ENCODE results near the gene CCDC92.
"Not testable (repeated sequence)": the region's sequence is repeated elsewhere in the genome, so short reads cannot be mapped to it uniquely, and the experiment has no call there.

CCDC92 gene

DNA sequence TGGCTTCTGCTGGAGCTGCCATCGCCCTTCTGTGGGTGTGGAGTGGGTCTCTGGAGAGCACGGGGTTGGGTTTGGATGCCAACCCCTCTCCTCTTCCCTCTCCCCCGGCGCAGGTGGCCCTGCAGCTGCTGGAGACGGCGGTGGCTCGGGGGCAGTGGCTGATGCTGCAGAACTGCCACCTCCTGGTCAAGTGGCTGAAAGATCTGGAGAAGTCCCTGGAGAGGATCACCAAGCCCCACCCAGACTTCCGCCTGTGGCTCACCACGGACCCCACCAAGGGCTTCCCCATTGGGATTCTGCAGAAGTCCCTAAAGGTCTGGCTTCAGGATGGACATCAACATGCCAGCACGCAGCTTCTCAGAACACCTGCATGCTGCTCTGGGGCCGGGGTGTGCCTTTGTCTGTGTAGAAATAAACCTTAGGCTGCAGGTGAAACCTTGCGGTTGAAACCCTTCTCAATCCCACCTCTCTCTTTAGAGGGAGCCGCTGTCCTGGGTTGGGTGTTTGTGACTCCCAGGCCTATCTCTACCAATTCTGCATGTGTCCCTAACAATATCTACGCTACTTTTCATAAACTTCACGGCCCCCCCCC is 44.3 kb downstream of the CCDC92 start:
- H3K36me3 ChIP-seq (ENCODE audit: insufficient read depth, low read length) = no peaks in the 10 kb centered on the region
- peaks cover 26% of the 10 kb centered on the region for H3K27me3 ChIP-seq (ENCODE audit: control insufficient read depth, insufficient read depth, low read length)
- H3K9ac ChIP-seq (ENCODE audit: low read depth, low read length) = no peak overlapping the region
- no peaks in the 10 kb centered on the region for H3K9me3 ChIP-seq (replicated peaks; ENCODE audit: low read length)
- H3K4me3 ChIP-seq (ENCODE audit: low read length) = no peak overlapping the region
- H3K4me2 ChIP-seq (ENCODE audit: low read length) = no peak overlapping the region
- H3K4me1 ChIP-seq (ENCODE audit: control insufficient read depth, insufficient read depth, low read length) = no peaks in the 10 kb centered on the region

DNA sequence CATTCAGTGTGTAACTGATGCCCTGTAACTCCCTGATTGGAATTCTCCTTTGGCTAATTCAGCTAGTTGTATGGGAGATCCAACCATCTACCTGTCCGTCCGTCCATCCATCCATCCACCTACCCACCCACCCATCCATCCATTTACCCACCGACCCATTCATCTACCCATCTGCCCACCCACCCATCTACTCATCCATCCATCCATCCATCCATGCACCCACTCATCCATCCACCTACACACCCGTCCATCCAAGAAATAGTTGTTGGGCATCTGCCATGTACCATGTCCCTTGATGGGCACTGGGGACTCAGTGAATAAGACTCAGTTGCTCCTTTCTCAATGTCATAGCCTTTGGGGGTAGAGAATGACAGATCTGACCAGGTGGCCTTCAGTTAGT is 48.1 kb downstream of the CCDC92 start:
- H3K9ac ChIP-seq (ENCODE audit: low read depth, low read length) = no peak overlapping the region
- no peak overlapping the region for H3K4me3 ChIP-seq (ENCODE audit: low read length)

DNA sequence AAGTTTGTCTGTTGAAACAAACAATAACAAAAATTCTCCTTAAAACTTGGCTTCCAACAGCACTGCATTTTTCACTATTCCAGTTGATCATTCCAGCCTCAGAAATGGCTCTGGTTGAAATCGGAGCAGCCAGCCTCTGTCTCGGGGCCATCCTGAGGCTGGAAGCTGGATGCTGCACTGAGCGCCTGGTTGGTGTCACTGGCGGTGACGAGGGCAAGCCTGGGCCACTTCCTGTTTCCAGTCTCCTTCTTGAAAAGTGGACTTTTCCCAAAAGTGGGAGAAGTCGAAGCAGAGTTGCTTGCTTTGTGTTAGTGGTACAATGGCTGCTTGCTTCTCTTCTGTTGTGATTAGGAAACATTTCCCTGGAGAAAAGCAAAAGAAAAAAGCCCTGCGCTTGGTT is 48.7 kb downstream of the CCDC92 start:
- Histone ChIP-seq H3K36me3 (ENCODE audit: insufficient read depth, low read length) (no peaks in the 10 kb centered on the region), H3K9me3 (replicated peaks; ENCODE audit: low read length) (no peaks in the 10 kb centered on the region), H3K4me1 (ENCODE audit: control insufficient read depth, insufficient read depth, low read length) (no peaks in the 10 kb centered on the region), H3K27me3 (ENCODE audit: control insufficient read depth, insufficient read depth, low read length) (peaks cover 43% of the 10 kb centered on the region), H3K9ac (ENCODE audit: low read depth, low read length) (no peak overlapping the region), H3K4me2 (ENCODE audit: low read length) (no peak overlapping the region), H3K4me3 (ENCODE audit: low read length) (no peak overlapping the region)

More for the DNA sequence above, 48.1 kb downstream of the CCDC92 start:
- H3K9me3 ChIP-seq (replicated peaks; ENCODE audit: low read length) = no peaks in the 10 kb centered on the region
- no peaks in the 10 kb centered on the region for H3K4me1 ChIP-seq (ENCODE audit: control insufficient read depth, insufficient read depth, low read length)
- H3K4me2 ChIP-seq (ENCODE audit: low read length) = no peak overlapping the region
- no peaks in the 10 kb centered on the region for H3K36me3 ChIP-seq (ENCODE audit: insufficient read depth, low read length)
- peaks cover 46% of the 10 kb centered on the region for H3K27me3 ChIP-seq (ENCODE audit: control insufficient read depth, insufficient read depth, low read length)

DNA sequence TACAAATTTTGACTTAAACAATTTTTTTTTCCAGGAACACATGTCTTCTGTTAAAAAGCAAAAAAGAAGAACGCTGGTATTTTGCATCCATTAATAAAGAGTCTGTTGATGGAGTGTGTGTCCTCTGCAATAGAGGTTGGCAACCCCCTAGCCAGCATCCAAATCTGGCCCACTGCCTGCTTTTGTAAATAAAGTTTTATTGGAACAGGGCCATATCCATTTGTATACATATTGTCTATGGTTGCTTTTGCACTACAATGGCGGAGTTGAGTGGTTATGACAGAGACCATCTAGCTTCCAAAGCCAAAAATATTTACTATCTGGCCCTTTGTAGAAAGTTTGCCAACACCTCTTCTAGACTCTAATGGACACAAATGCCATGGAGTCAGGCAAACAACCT is 49.6 kb downstream of the CCDC92 start:
- H3K4me1 ChIP-seq (ENCODE audit: control insufficient read depth, insufficient read depth, low read length) = no peaks in the 10 kb centered on the region
- H3K4me2 ChIP-seq (ENCODE audit: low read length) = no peak overlapping the region
- no peak overlapping the region for H3K9ac ChIP-seq (ENCODE audit: low read depth, low read length)
- H3K27me3 ChIP-seq (ENCODE audit: control insufficient read depth, insufficient read depth, low read length) = peaks cover 46% of the 10 kb centered on the region
- no peaks in the 10 kb centered on the region for H3K9me3 ChIP-seq (replicated peaks; ENCODE audit: low read length)
- H3K4me3 ChIP-seq (ENCODE audit: low read length) = no peak overlapping the region
- no peaks in the 10 kb centered on the region for H3K36me3 ChIP-seq (ENCODE audit: insufficient read depth, low read length)

DNA sequence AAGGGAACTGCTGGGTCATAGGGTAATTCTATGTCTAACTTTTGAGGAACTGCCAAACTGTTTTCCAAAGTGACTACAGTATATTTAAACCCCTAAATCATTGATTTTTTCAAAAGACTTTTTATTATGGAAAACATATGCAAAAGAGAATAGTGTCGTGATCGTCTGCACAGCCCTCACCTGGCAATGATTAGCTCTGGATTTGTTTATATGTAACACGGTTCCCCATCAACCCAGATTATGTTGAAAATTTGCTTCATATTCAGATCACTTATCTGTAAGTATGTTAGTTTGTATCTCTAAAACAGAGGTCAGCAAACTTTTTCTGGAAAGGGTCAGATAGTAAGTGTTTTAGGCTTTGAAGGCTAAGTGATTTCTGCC is 52.7 kb downstream of the CCDC92 start:
- no peak overlapping the region for H3K4me3 ChIP-seq (ENCODE audit: low read length)
- H3K36me3 ChIP-seq (ENCODE audit: insufficient read depth, low read length) = no peaks in the 10 kb centered on the region
- H3K27me3 ChIP-seq (ENCODE audit: control insufficient read depth, insufficient read depth, low read length) = peaks cover 55% of the 10 kb centered on the region

DNA sequence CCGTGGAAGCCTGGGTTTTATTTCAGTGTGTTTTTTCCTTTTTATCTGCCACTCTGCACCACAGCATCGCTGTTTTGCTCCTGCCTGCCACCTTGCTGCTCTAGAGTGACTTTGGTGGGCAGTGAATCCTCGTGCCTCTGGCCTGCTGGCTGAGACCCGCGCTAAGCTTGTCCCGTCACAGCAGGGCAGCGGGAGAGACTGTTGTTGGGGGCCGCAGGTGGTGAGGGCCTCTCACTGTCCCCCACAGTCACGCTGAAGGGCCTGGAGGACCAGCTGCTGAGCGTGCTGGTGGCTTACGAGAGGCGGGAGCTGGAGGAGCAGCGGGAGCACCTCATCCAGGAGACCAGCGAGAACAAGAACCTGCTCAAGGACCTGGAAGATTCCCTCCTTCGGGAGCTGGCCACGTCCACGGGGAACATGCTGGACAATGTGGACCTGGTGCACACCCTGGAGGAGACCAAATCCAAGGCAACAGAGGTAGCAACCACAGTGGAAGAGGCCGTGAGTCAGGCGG is 55.2 kb downstream of the CCDC92 start:
- no peak overlapping the region for H3K4me3 ChIP-seq (ENCODE audit: low read length)

More for the DNA sequence above, 52.7 kb downstream of the CCDC92 start:
- no peaks in the 10 kb centered on the region for H3K4me1 ChIP-seq (ENCODE audit: control insufficient read depth, insufficient read depth, low read length)
- no peaks in the 10 kb centered on the region for H3K9me3 ChIP-seq (replicated peaks; ENCODE audit: low read length)
- H3K4me2 ChIP-seq (ENCODE audit: low read length) = no peak overlapping the region
- no peak overlapping the region for H3K9ac ChIP-seq (ENCODE audit: low read depth, low read length)

DNA sequence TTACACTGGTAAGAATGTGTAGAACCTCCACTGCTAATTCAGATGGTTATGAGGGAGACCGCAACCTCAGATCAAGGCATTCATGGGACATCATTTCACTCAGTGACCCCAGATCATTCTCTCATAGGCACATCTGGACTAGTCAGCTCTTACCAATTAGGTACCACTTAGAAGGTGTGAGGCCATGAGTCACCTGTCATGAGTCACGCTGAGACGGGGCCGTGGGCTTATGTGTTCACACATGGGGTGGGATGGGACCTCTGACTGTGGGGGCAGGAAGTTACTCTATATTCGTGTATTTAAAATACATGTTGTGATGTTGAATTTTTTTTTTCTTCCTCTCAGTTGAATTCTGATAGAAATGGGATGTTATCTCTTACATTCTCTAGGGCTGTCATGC is 55.9 kb downstream of the CCDC92 start:
- Histone ChIP-seq H3K9me3 (replicated peaks; ENCODE audit: low read length) (no peaks in the 10 kb centered on the region), H3K27me3 (ENCODE audit: control insufficient read depth, insufficient read depth, low read length) (peaks cover 62% of the 10 kb centered on the region), H3K4me1 (ENCODE audit: control insufficient read depth, insufficient read depth, low read length) (no peaks in the 10 kb centered on the region)

More for the DNA sequence above, 55.2 kb downstream of the CCDC92 start:
- H3K36me3 ChIP-seq (ENCODE audit: insufficient read depth, low read length) = no peaks in the 10 kb centered on the region
- H3K27me3 ChIP-seq (ENCODE audit: control insufficient read depth, insufficient read depth, low read length) = peaks cover 63% of the 10 kb centered on the region
- no peak overlapping the region for H3K9ac ChIP-seq (ENCODE audit: low read depth, low read length)
- H3K4me2 ChIP-seq (ENCODE audit: low read length) = no peak overlapping the region
- H3K4me1 ChIP-seq (ENCODE audit: control insufficient read depth, insufficient read depth, low read length) = no peaks in the 10 kb centered on the region
- no peaks in the 10 kb centered on the region for H3K9me3 ChIP-seq (replicated peaks; ENCODE audit: low read length)

DNA sequence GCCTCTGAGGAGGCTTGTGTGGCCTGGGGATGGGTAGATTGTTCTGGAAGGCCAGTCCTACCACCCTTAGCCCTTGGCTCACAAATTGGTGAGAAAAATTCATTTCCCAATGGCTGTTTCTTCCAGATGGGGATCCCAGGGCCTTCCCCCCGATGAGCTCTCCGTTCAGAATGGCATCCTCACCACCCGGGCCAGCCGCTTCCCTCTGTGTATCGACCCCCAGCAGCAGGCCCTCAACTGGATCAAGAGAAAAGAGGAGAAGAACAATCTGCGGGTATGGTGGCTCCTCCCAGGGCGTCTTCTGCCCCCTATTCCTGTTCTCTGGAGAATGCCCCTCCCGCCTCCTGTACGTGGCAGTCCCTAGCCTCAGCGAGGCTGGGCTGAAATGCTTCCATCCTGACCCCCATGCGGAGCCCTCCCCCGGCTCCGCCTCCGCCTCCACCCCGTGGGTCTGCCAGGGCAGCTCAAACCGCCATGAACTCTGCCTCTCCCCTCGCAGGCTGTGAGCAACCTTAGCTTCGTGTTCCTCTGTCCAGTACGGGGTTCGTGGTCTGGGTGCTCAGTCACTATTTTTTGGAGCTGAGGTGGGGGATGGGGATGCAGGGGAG is 57.8 kb downstream of the CCDC92 start:
- H3K4me3 ChIP-seq (ENCODE audit: low read length) = no peak overlapping the region
- H3K36me3 ChIP-seq (ENCODE audit: insufficient read depth, low read length) = no peaks in the 10 kb centered on the region
- H3K27me3 ChIP-seq (ENCODE audit: control insufficient read depth, insufficient read depth, low read length) = peaks cover 56% of the 10 kb centered on the region
- no peak overlapping the region for H3K9ac ChIP-seq (ENCODE audit: low read depth, low read length)
- H3K9me3 ChIP-seq (replicated peaks; ENCODE audit: low read length) = no peaks in the 10 kb centered on the region
- no peaks in the 10 kb centered on the region for H3K4me1 ChIP-seq (ENCODE audit: control insufficient read depth, insufficient read depth, low read length)
- H3K4me2 ChIP-seq (ENCODE audit: low read length) = no peak overlapping the region

More for the DNA sequence above, 55.9 kb downstream of the CCDC92 start:
- Histone ChIP-seq H3K4me3 (ENCODE audit: low read length) (no peak overlapping the region), H3K4me2 (ENCODE audit: low read length) (no peak overlapping the region), H3K9ac (ENCODE audit: low read depth, low read length) (no peak overlapping the region), H3K36me3 (ENCODE audit: insufficient read depth, low read length) (no peaks in the 10 kb centered on the region)

DNA sequence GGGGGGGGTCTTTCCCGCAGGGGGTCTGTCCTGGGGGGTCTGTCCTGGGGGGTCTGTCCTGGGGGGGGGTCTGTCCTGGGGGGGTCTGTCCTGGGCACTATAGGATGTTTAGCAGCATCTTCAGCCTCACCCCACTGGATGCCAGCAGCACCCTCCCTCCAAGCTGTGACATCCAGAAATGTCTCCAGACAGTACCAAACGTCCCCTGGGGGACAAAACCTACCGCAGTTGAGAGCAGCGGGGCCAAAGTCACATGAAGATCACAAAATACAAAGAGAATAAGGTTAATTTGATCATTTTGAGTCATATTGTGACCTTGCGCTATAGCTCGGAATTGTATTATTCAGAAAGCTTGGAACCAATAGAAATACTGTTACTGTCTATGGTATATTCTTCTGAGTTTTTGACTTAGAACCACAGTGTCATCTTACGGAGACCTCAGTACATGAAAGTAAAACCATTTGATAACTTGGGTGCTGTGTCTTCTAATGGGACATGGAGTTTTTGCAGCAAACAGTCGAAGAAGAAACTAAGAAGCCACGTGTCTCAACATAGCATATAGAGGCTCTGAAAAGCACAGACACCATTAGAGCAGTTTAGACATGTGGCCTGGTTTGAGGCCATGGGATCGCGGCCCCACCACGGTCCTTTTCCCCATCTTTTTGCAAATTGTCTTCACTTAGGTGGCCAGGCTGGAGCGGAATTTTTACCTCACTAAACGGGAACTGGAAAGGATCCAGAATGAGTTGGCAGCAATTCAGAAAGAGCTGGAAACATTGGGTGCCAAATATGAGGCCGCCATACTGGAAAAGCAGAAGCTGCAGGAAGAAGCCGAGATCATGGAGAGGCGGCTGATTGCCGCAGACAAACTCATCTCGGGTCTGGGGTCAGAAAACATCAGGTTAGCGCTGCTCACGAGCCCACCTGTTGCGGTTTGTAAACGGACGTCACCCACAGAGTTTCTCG is 59.9 kb downstream of the CCDC92 start:
- Histone ChIP-seq H3K4me1 (ENCODE audit: control insufficient read depth, insufficient read depth, low read length) (peaks cover 5% of the 10 kb centered on the region), H3K9ac (ENCODE audit: low read depth, low read length) (no peak overlapping the region), H3K4me2 (ENCODE audit: low read length) (no peak overlapping the region), H3K36me3 (ENCODE audit: insufficient read depth, low read length) (no peaks in the 10 kb centered on the region), H3K9me3 (replicated peaks; ENCODE audit: low read length) (no peaks in the 10 kb centered on the region), H3K4me3 (ENCODE audit: low read length) (no peak overlapping the region), H3K27me3 (ENCODE audit: control insufficient read depth, insufficient read depth, low read length) (peaks cover 40% of the 10 kb centered on the region)

DNA sequence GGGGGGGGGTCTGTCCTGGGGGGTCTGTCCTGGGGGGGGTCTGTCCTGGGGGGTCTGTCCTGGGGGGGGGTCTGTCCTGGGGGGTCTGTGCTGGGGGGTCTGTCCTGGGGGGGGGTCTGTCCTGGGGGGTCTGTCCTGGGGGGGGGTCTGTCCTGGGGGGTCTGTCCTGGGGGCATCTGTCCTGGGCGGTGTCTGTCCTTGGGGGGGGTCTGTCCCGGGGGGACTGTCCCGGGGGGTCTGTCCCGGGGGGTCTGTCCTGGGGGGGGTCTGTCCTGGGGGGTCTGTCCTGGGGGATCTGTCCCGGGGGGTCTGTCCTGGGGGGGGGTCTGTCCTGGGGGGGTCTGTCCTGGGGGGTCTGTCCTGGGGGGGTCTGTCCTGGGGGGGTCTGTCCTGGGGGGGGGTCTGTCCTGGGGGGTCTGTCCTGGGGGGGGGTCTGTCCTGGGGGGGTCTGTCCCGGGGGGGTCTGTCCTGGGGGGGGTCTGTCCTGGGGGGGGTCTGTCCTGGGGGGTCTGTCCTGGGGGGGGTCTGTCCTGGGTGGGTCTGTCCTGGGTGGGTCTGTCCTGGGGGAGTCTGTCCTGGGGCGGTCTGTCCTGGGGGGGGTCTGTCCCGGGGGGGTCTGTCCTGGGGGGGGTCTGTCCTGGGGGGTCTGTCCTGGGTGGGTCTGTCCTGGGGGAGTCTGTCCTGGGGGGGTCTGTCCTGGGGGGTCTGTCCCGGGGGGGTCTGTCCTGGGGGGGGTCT is 60.8 kb downstream of the CCDC92 start:
- not testable (repeated sequence) for H3K9me3 ChIP-seq (replicated peaks; ENCODE audit: low read length); H3K36me3 ChIP-seq (ENCODE audit: insufficient read depth, low read length); H3K4me3 ChIP-seq (ENCODE audit: low read length); H3K4me2 ChIP-seq (ENCODE audit: low read length); H3K4me1 ChIP-seq (ENCODE audit: control insufficient read depth, insufficient read depth, low read length); H3K9ac ChIP-seq (ENCODE audit: low read depth, low read length)
- H3K27me3 ChIP-seq (ENCODE audit: control insufficient read depth, insufficient read depth, low read length) = peaks cover 34% of the 10 kb centered on the region

DNA sequence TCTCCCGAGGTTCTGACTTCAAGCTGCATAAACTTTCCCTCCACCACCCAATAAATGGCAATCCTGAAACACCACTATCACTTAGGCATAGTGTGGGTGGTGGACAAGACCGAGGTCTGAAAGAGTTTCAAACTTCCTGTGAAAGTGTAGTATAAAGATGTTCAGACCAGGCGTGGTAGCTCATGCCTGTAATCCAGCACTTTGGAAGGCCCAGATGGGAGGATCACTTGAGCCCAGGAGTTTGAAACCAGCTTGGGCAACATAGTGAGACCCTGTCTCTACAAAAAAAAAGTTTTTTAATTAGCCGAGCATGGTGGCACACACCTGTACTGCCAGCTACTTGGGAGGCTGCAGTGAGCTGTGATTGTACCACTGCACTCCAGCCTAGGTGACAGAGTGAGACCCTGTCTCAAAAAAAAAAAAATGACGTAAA is 61.9 kb downstream of the CCDC92 start:
- H3K27me3 ChIP-seq (ENCODE audit: control insufficient read depth, insufficient read depth, low read length) = peaks cover 24% of the 10 kb centered on the region
- H3K4me1 ChIP-seq (ENCODE audit: control insufficient read depth, insufficient read depth, low read length) = peaks cover 6% of the 10 kb centered on the region
- no peak overlapping the region for H3K4me3 ChIP-seq (ENCODE audit: low read length)
- H3K4me2 ChIP-seq (ENCODE audit: low read length) = no peak overlapping the region
- no peaks in the 10 kb centered on the region for H3K9me3 ChIP-seq (replicated peaks; ENCODE audit: low read length)
- no peak overlapping the region for H3K9ac ChIP-seq (ENCODE audit: low read depth, low read length)
- no peaks in the 10 kb centered on the region for H3K36me3 ChIP-seq (ENCODE audit: insufficient read depth, low read length)

All from skeletal muscle satellite cell (primary cell).